NB4 (cell line): ENCODE results near the gene MED15.

Experiments used
- CTCF ChIP-seq: IDR thresholded peaks from one replicate; pipeline ENCODE4 v1.5.1; 2012; ENCODE audit warnings: low read depth, low read length
- MAX ChIP-seq: IDR thresholded peaks from 2 replicates; pipeline ENCODE4 v1.6.1; 2011; ENCODE audit warnings: low read depth, low read length
- MYC ChIP-seq: IDR thresholded peaks from 2 replicates; pipeline ENCODE4 v1.6.1; 2011; ENCODE audit warnings: low read depth, low read length

DNA sequence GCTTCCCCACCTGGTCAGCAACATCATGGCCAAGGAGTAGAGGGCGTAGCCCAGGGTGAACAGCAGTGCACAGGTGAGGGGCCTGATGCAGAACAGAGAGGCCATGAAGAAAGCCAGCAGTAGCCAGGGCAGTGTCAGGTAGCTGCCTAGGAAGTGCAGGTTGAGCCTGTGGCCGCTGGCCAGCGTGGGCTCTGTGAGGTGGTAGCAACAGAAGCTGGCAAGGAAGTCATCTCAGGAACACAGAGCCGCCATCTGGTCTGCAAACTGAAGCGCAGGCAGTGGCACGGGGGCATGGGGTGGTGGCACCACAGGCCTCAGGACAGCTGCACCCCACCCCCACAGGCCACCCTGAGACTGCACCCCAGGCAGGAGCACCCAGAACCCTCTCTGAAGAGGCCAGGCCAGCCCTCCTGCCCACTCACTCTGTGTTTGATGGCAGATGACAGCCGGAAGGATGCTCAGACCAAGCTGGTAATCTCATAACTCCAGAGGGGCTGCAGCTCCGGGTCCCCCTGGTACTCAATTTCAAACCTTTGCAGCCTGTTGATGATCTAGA lies 95.3 kb downstream of the MED15 start:
- TF ChIP-seq MAX, result no peak
- TF ChIP-seq CTCF, result no peak
- TF ChIP-seq MYC, result no peak
